ENCODE measurements around the gene GATD1.

GRCh38 chr11:748007-748359 lies 29.3 kb downstream of the GATD1 start:
- TF ChIP-seq EZH2 (IDR thresholded peaks at IDR 0.05; ENCODE audit: insufficient read depth, low read length) (no peak), CTCF (IDR thresholded peaks at IDR 0.05; ENCODE audit: insufficient read depth, low read depth, low read length) (no peak)
